ENCODE data around the gene TPO.

TPO gene

GRCh38 chr2:1450915-1451314 lies 37.7 kb downstream of the TPO start:
- H3K4me3 ChIP-seq (ENCODE audit: low read length), result no peak overlapping the region
- H3K4me1 ChIP-seq (ENCODE audit: low read length), result no peaks in the 10 kb centered on the region
- H3F3A ChIP-seq (ENCODE audit: insufficient read depth, low read length), result no peaks in the 10 kb centered on the region
- no peak overlapping the region for H2AFZ ChIP-seq (ENCODE audit: low read length)
- H3K79me2 ChIP-seq (ENCODE audit: low read length), result no peaks in the 10 kb centered on the region
- no peaks in the 10 kb centered on the region for H3K36me3 ChIP-seq (replicated peaks; ENCODE audit: insufficient read depth, low read length)
- no peaks in the 10 kb centered on the region for H3K9me3 ChIP-seq (replicated peaks; ENCODE audit: insufficient read depth, low read length)
- no peaks in the 10 kb centered on the region for H3K9me2 ChIP-seq (replicated peaks; ENCODE audit: insufficient read depth, low read length)
- no peak overlapping the region for H3K4me2 ChIP-seq (ENCODE audit: low read depth, low read length)
- H4K20me1 ChIP-seq (ENCODE audit: insufficient read depth, low read length), result no peaks in the 10 kb centered on the region
- TF ChIP-seq EZH2phosphoT487 (IDR thresholded peaks at IDR 0.05; ENCODE audit: low read length), result no peak
- no peak overlapping the region for H3K9ac ChIP-seq (ENCODE audit: low read length)
- H3K27ac ChIP-seq (ENCODE audit: low read length), result no peak overlapping the region
- H3K27me3 ChIP-seq (replicated peaks; ENCODE audit: insufficient read depth, low read length), result no peaks in the 10 kb centered on the region
- DNase-seq, result no peak

GRCh38 chr2:1451422-1451821 lies 38.2 kb downstream of the TPO start:
- no peak for TF ChIP-seq EZH2 (optimal IDR thresholded peaks at IDR 0.05; ENCODE audit: low read depth, low read length)
- no peak for TF ChIP-seq EZH2phosphoT487 (IDR thresholded peaks at IDR 0.05; ENCODE audit: low read length)
- no peak for TF ChIP-seq CTCF (IDR thresholded peaks at IDR 0.05; ENCODE audit: low read length)
- Histone ChIP-seq H3K79me2 (ENCODE audit: low read length) (no peaks in the 10 kb centered on the region), H3K9me3 (replicated peaks; ENCODE audit: insufficient read depth, low read length) (no peaks in the 10 kb centered on the region), H3K36me3 (replicated peaks; ENCODE audit: insufficient read depth, low read length) (no peaks in the 10 kb centered on the region), H3K9me2 (replicated peaks; ENCODE audit: insufficient read depth, low read length) (no peaks in the 10 kb centered on the region), H4K20me1 (ENCODE audit: insufficient read depth, low read length) (no peaks in the 10 kb centered on the region), H3K4me2 (ENCODE audit: low read depth, low read length) (no peak overlapping the region), H3K4me1 (ENCODE audit: low read length) (no peaks in the 10 kb centered on the region), H3K9ac (ENCODE audit: low read length) (no peak overlapping the region), H2AFZ (ENCODE audit: low read length) (no peak overlapping the region), H3K27ac (ENCODE audit: low read length) (no peak overlapping the region), H3F3A (ENCODE audit: insufficient read depth, low read length) (no peaks in the 10 kb centered on the region), H3K4me3 (ENCODE audit: low read length) (no peak overlapping the region), H3K27me3 (replicated peaks; ENCODE audit: insufficient read depth, low read length) (no peaks in the 10 kb centered on the region)
- no peak for DNase-seq

GRCh38 chr2:1453561-1453960 lies 40.3 kb downstream of the TPO start:
- Histone ChIP-seq H3K4me1 (ENCODE audit: low read length) (no peaks in the 10 kb centered on the region), H3K79me2 (ENCODE audit: low read length) (no peaks in the 10 kb centered on the region), H3K4me3 (ENCODE audit: low read length) (no peak overlapping the region), H2AFZ (ENCODE audit: low read length) (no peak overlapping the region), H3K27ac (ENCODE audit: low read length) (no peak overlapping the region), H3K9me3 (replicated peaks; ENCODE audit: insufficient read depth, low read length) (no peaks in the 10 kb centered on the region), H3F3A (ENCODE audit: insufficient read depth, low read length) (no peaks in the 10 kb centered on the region), H4K20me1 (ENCODE audit: insufficient read depth, low read length) (no peaks in the 10 kb centered on the region), H3K9ac (ENCODE audit: low read length) (no peak overlapping the region), H3K27me3 (replicated peaks; ENCODE audit: insufficient read depth, low read length) (no peaks in the 10 kb centered on the region), H3K36me3 (replicated peaks; ENCODE audit: insufficient read depth, low read length) (no peaks in the 10 kb centered on the region), H3K4me2 (ENCODE audit: low read depth, low read length) (no peak overlapping the region), H3K9me2 (replicated peaks; ENCODE audit: insufficient read depth, low read length) (no peaks in the 10 kb centered on the region)
- no peak for TF ChIP-seq EZH2 (optimal IDR thresholded peaks at IDR 0.05; ENCODE audit: low read depth, low read length)
- no peak for TF ChIP-seq EZH2phosphoT487 (IDR thresholded peaks at IDR 0.05; ENCODE audit: low read length)
- no peak for TF ChIP-seq CTCF (IDR thresholded peaks at IDR 0.05; ENCODE audit: low read length)
- no peak for DNase-seq

GRCh38 chr2:1454346-1454745 lies 41.1 kb downstream of the TPO start:
- no peaks in the 10 kb centered on the region for H3K36me3 ChIP-seq (replicated peaks; ENCODE audit: insufficient read depth, low read length)
- no peaks in the 10 kb centered on the region for H3K4me1 ChIP-seq (ENCODE audit: low read length)
- no peak overlapping the region for H3K4me2 ChIP-seq (ENCODE audit: low read depth, low read length)
- no peak overlapping the region for H3K4me3 ChIP-seq (ENCODE audit: low read length)
- no peak overlapping the region for H3K27ac ChIP-seq (ENCODE audit: low read length)
- no peaks in the 10 kb centered on the region for H4K20me1 ChIP-seq (ENCODE audit: insufficient read depth, low read length)
- H3K9ac ChIP-seq (ENCODE audit: low read length), result no peak overlapping the region
- no peaks in the 10 kb centered on the region for H3K79me2 ChIP-seq (ENCODE audit: low read length)
- no peak for DNase-seq
- H3K9me2 ChIP-seq (replicated peaks; ENCODE audit: insufficient read depth, low read length), result no peaks in the 10 kb centered on the region
- TF ChIP-seq EZH2 (optimal IDR thresholded peaks at IDR 0.05; ENCODE audit: low read depth, low read length) (no peak), CTCF (IDR thresholded peaks at IDR 0.05; ENCODE audit: low read length) (no peak), EZH2phosphoT487 (IDR thresholded peaks at IDR 0.05; ENCODE audit: low read length) (no peak)
- no peaks in the 10 kb centered on the region for H3K27me3 ChIP-seq (replicated peaks; ENCODE audit: insufficient read depth, low read length)
- H2AFZ ChIP-seq (ENCODE audit: low read length), result no peak overlapping the region
- no peaks in the 10 kb centered on the region for H3F3A ChIP-seq (ENCODE audit: insufficient read depth, low read length)
- H3K9me3 ChIP-seq (replicated peaks; ENCODE audit: insufficient read depth, low read length), result no peaks in the 10 kb centered on the region

Measured in MM.1S (cell line).